PC-9 (cell line): Measurements from ENCODE around the gene SAMHD1. TPM values are rescaled to one million over a fixed set of nuclear protein-coding genes. Genes with fewer than 3 reads are reported as not detected.

Experiments
- BruUV-seq: library from RNA; stranded (reverse); fragments of 400-500 nt; replicated peaks from 2 replicates; lab custom pipeline; 2021; lab: Mats Ljungman, UMichigan
- CTCF ChIA-PET: fragments of 300-600 bp; sonication (Branson Sonifier 250); formaldehyde crosslinking; loops from one replicate; lab custom pipeline; 2022; ENCODE audit warnings: antibody characterized with exemption; lab: Charles Lee
- POLR2A ChIA-PET: fragments of 300-600 bp; sonication (Branson Sonifier 250); formaldehyde crosslinking; loops from one replicate; lab custom pipeline; 2022; ENCODE audit warnings: antibody characterized with exemption; ENCODE audit not compliant: unreplicated experiment; lab: Charles Lee
- DNase-seq, 2 experiments: peaks; one replicate each; pipeline versions ENCODE4 v3.0.0 to v3.0.0-alpha.2; 2015 to 2022; ENCODE audit warnings: mixed read lengths in 1 of 2
- H2AFZ ChIP-seq: fragments of 200-600 bp; sonication (generic); 2 replicates; pipeline ENCODE4 v1.8.1; 2017; ENCODE audit warnings: antibody characterized with exemption
- H3F3A ChIP-seq: fragments of 200-600 bp; sonication (generic); 2 replicates; pipeline ENCODE4 v1.8.1; 2017; ENCODE audit warnings: antibody characterized with exemption, mild to moderate bottlenecking, low read depth; ENCODE audit not compliant: insufficient read depth
- H3K27ac ChIP-seq: fragments of 200-600 bp; sonication (generic); 2 replicates; pipeline ENCODE4 v1.6.1; 2016; ENCODE audit warnings: mixed run types
- H3K27me3 ChIP-seq: fragments of 200-600 bp; sonication (generic); 2 replicates; pipeline ENCODE4 v1.6.1; 2016; ENCODE audit warnings: low read depth, mixed run types; ENCODE audit not compliant: insufficient read depth
- H3K36me3 ChIP-seq: fragments of 200-600 bp; sonication (generic); 2 replicates; pipeline ENCODE4 v1.6.1; 2016; ENCODE audit warnings: low read depth, mixed run types
- H3K4me1 ChIP-seq: fragments of 200-600 bp; sonication (generic); replicated peaks from 2 replicates; pipeline ENCODE4 v1.6.1; 2016; ENCODE audit warnings: mixed run types; ENCODE audit not compliant: insufficient read depth
- H3K4me2 ChIP-seq: fragments of 200-600 bp; sonication (generic); 2 replicates; pipeline ENCODE4 v1.6.1; 2017; ENCODE audit warnings: mixed run types
- H3K4me3 ChIP-seq: fragments of 200-600 bp; sonication (generic); 2 replicates; pipeline ENCODE4 v1.6.1; 2016; ENCODE audit warnings: mixed run types
- H3K79me2 ChIP-seq: fragments of 200-600 bp; sonication (generic); 2 replicates; pipeline ENCODE4 v1.6.1; 2017; ENCODE audit warnings: low read depth, mixed run types
- H3K9me2 ChIP-seq: fragments of 200-600 bp; sonication (generic); 2 replicates; pipeline ENCODE4 v1.8.1; 2017; ENCODE audit warnings: mild to moderate bottlenecking; ENCODE audit not compliant: insufficient read depth
- H3K9me3 ChIP-seq: fragments of 200-600 bp; sonication (generic); 2 replicates; pipeline ENCODE4 v1.8.1; 2016; ENCODE audit warnings: low read depth; ENCODE audit not compliant: insufficient read depth
- H4K20me1 ChIP-seq: fragments of 200-600 bp; sonication (generic); 2 replicates; pipeline ENCODE4 v1.8.1; 2017; ENCODE audit not compliant: insufficient read depth
- EZH2 ChIP-seq: fragments of 200-600 bp; sonication (generic); IDR thresholded peaks from 2 replicates; pipeline ENCODE4 v1.8.0; 2017; ENCODE audit warnings: antibody characterized with exemption, low read depth
- intact Hi-C: fragments of 100-400 bp; cut with micrococcal nuclease; formaldehyde crosslinking; loops from one replicate; pipeline ENCODE4 v1.10.0; 2022; ENCODE audit not compliant: unreplicated experiment
- total RNA-seq: library from RNA; stranded (reverse); gene quantifications from 2 replicates; pipeline ENCODE4 v1.2.3, GENCODE V29; 2021
- TF ChIP-seq, protein P1 (sequence below): fragments of 200-600 bp; sonication (generic); conservative IDR thresholded peaks from 2 replicates; pipeline ENCODE4 v1.6.1; 2017; ENCODE audit warnings: mixed run types, antibody characterized with exemption, mild to moderate bottlenecking, moderate library complexity

SAMHD1 gene
- total RNA-seq, 1 experiment from 2014 or later, result 21.2 TPM

DNA sequence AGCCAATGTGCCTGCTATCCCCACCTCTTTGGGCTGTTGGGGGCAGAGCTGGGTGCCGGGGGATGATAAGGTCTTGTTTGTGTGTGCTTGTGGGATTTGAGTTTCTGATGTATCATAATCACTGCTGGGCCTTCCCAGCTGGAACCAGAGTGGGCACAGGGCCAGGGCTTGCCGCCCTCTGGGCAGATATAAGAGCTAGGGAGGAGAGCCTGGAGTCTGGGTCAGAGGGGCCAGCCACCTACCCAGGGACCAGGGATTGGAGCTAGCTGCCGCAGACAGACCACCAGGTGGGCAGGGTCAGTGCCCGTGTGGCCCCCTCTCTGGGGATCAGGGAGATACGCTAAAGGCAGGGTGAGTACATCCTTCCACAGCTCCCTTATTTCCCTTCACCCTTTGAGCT is 78.7 kb downstream of the SAMHD1 start:
- intact Hi-C loops, result no loop called here
- Histone ChIP-seq H3K36me3 (no peaks in the 10 kb centered on the region), H3K79me2 (no peaks in the 10 kb centered on the region), H4K20me1 (no peaks in the 10 kb centered on the region), H3K4me2 (no peak overlapping the region), H2AFZ (no peak overlapping the region), H3K4me3 (no peak overlapping the region), H3F3A (no peaks in the 10 kb centered on the region), H3K9me3 (no peaks in the 10 kb centered on the region), H3K9me2 (no peaks in the 10 kb centered on the region), H3K4me1 (no peaks in the 10 kb centered on the region), H3K27me3 (no peaks in the 10 kb centered on the region), H3K27ac (no peak overlapping the region)
- no peak for DNase-seq
- no peak for TF ChIP-seq EZH2
- TF ChIP-seq, protein P1, sequence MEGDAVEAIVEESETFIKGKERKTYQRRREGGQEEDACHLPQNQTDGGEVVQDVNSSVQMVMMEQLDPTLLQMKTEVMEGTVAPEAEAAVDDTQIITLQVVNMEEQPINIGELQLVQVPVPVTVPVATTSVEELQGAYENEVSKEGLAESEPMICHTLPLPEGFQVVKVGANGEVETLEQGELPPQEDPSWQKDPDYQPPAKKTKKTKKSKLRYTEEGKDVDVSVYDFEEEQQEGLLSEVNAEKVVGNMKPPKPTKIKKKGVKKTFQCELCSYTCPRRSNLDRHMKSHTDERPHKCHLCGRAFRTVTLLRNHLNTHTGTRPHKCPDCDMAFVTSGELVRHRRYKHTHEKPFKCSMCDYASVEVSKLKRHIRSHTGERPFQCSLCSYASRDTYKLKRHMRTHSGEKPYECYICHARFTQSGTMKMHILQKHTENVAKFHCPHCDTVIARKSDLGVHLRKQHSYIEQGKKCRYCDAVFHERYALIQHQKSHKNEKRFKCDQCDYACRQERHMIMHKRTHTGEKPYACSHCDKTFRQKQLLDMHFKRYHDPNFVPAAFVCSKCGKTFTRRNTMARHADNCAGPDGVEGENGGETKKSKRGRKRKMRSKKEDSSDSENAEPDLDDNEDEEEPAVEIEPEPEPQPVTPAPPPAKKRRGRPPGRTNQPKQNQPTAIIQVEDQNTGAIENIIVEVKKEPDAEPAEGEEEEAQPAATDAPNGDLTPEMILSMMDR, result no peak
- ChIA-PET CTCF (interaction anchor here (0.5 to 0.7 kb wide), 2 partner anchors 14 to 51 kb away, joined by 3 read pairs; no protein-coding TSS in a partner anchor), POLR2A (interaction anchor here (0.6 kb wide), 1 partner anchor 8 kb away, joined by 7 read pairs; no protein-coding TSS in a partner anchor)
- no TSS peak for BruUV-seq

DNA sequence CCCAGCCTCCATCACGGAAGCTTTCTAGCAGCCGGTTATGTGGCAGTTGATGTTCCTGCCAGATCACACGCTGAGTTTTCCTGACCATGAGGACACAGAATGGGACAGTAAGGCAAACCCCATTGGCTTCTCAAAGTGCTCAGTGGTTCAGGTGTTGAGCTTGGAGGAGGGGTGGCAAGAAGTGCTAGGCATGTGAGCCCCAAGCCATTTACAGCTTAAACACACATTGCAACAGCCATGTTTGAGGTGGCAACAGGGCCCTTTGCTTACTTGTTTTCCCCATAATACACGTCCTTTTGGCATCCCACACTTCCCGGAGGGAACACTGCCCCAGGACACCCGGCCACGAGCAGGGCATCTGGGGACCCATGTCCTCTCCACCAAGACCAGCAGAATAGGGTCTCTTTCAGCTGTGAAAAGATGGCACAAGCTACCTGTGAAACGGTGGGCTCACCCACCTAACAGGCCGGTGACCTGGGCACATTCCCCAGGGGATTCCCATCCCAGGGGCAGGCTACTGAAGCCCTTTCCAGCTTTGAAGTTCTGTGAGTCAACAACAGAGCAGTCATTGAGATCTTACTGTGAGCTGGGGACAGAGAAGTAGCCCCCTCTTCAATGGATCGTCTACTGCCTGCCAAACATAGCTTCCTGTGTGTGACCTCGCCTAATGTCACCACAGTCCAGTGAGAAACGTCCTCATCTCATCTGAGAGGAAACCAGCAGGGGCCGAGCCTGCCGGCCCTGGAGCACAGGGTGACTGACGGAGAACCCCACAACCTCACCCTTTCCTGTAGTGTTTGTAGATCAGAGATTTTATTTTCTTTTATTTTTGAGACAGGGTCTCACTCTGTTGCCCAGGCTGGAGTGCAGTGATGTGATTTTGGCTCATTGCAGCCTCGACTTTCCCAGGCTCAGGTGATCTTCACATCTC is 79.6 kb downstream of the SAMHD1 start:
- TF ChIP-seq, protein P1, result no peak
- no peak for TF ChIP-seq EZH2
- H3K36me3 ChIP-seq, result no peaks in the 10 kb centered on the region
- H3K4me3 ChIP-seq, result no peak overlapping the region
- H3K9me3 ChIP-seq, result no peaks in the 10 kb centered on the region
- no peaks in the 10 kb centered on the region for H3K4me1 ChIP-seq
- no peak overlapping the region for H3K4me2 ChIP-seq
- no TSS peak for BruUV-seq
- ChIA-PET CTCF (no interaction called here), POLR2A (no interaction called here)
- H3K79me2 ChIP-seq, result no peaks in the 10 kb centered on the region
- H4K20me1 ChIP-seq, result no peaks in the 10 kb centered on the region
- no peak overlapping the region for H2AFZ ChIP-seq
- no peaks in the 10 kb centered on the region for H3F3A ChIP-seq
- no peaks in the 10 kb centered on the region for H3K9me2 ChIP-seq
- no peak for DNase-seq
- no peaks in the 10 kb centered on the region for H3K27me3 ChIP-seq
- H3K27ac ChIP-seq, result no peak overlapping the region
- intact Hi-C loops, result no loop called here

DNA sequence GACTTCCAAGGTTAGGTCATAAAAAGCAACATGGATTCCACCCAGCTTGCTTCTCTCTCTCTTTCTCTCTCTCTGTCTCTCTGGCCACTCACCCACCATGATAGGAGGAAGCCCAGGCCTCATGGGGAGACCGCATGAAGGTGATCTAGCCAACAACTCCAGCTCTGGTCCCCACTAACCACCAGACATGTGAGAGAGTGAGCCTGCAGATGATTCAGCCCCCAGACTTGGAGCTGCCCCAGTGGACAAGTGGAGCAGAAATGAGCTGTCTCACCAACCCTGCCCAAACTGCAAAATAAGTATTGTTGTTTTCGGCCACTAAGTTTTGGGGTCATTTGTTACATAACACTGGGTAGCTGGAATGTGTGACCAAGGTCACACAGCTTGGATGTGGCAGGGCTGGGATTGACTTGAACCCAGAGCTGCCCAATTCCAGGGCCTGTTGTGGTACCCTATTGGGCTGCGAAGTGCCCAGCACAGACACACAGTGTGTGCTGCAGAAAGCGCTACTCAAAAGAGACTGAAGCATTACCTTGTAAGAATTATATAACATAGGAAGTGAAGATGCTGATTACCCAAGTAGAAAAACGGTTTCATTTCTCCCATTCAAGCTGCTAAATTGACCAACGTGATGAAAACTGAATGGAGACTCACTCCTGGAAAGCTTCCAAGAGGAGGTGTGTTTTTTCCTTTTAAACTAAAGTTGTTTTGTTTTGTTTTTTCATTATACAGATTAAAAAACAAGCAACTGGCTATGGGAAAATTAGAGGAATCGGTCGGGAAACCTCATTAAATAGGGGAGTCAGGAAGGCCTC is 84.6 kb downstream of the SAMHD1 start:
- Histone ChIP-seq H3K4me3 (no peak overlapping the region), H3K4me2 (no peak overlapping the region), H2AFZ (no peak overlapping the region), H4K20me1 (no peaks in the 10 kb centered on the region), H3F3A (no peaks in the 10 kb centered on the region; the same call in 1 of the 2 replicates), H3K9me3 (no peaks in the 10 kb centered on the region), H3K36me3 (no peaks in the 10 kb centered on the region), H3K4me1 (0 out of 2 replicates have a peak, but pooled peaks cover 6% of the 10 kb centered on the region), H3K9me2 (no peaks in the 10 kb centered on the region), H3K79me2 (no peaks in the 10 kb centered on the region), H3K27me3 (no peaks in the 10 kb centered on the region), H3K27ac (no peak overlapping the region)
- POLR2A ChIA-PET, result interaction anchor here (0.6 kb wide), 1 partner anchor 56 kb away, joined by 3 read pairs; no protein-coding TSS in a partner anchor
- CTCF ChIA-PET, result interaction anchor here (0.8 kb wide), 1 partner anchor 58 kb away, joined by 3 read pairs; no protein-coding TSS in a partner anchor
- no peak for DNase-seq
- intact Hi-C loops, result no loop called here
- no TSS peak for BruUV-seq
- TF ChIP-seq EZH2, result no peak
- TF ChIP-seq, protein P1, result no peak
